ENCODE results near the gene GOLGA6C. TPM values are rescaled to one million over a fixed set of nuclear protein-coding genes. Genes with fewer than 3 reads are reported as not detected.

GOLGA6C gene
- total RNA-seq, 4 donors from 2014 or later, result not detected

GRCh38 chr15:75233504-75234190 lies 24.5 kb upstream of the GOLGA6C start:
- no peak for TF ChIP-seq POLR2A (IDR thresholded peaks at IDR 0.05)
- TF ChIP-seq, protein P1, sequence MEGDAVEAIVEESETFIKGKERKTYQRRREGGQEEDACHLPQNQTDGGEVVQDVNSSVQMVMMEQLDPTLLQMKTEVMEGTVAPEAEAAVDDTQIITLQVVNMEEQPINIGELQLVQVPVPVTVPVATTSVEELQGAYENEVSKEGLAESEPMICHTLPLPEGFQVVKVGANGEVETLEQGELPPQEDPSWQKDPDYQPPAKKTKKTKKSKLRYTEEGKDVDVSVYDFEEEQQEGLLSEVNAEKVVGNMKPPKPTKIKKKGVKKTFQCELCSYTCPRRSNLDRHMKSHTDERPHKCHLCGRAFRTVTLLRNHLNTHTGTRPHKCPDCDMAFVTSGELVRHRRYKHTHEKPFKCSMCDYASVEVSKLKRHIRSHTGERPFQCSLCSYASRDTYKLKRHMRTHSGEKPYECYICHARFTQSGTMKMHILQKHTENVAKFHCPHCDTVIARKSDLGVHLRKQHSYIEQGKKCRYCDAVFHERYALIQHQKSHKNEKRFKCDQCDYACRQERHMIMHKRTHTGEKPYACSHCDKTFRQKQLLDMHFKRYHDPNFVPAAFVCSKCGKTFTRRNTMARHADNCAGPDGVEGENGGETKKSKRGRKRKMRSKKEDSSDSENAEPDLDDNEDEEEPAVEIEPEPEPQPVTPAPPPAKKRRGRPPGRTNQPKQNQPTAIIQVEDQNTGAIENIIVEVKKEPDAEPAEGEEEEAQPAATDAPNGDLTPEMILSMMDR (IDR thresholded peaks at IDR 0.05), result no peak
- TF ChIP-seq POLR2AphosphoS5 (IDR thresholded peaks at IDR 0.05), result no peak
- TF ChIP-seq EP300 (IDR thresholded peaks at IDR 0.05), result no peak
- Histone ChIP-seq H3K9me3 (no peaks in the 10 kb centered on the region), H3K27ac (no peak overlapping the region), H3K4me1 (no peaks in the 10 kb centered on the region), H3K4me3 (no peak overlapping the region), H3K36me3 (no peaks in the 10 kb centered on the region), H3K27me3 (peaks cover 48% of the 10 kb centered on the region)
- peak in 1 of 2 donors; percentile 48 for DNase-seq (ENCODE audit: low spot score in 2 of 2)
- 72% methylated on average over 10 of the region's 14 CpGs for WGBS

GRCh38 chr15:75234191-75234810 lies 23.8 kb upstream of the GOLGA6C start:
- TF ChIP-seq POLR2AphosphoS5 (IDR thresholded peaks at IDR 0.05) (no peak), EP300 (IDR thresholded peaks at IDR 0.05) (no peak), POLR2A (IDR thresholded peaks at IDR 0.05) (no peak)
- TF ChIP-seq, protein P1 (IDR thresholded peaks at IDR 0.05), result no peak
- Histone ChIP-seq H3K27ac (no peak overlapping the region), H3K9me3 (no peaks in the 10 kb centered on the region), H3K36me3 (no peaks in the 10 kb centered on the region), H3K4me1 (no peaks in the 10 kb centered on the region), H3K4me3 (no peak overlapping the region), H3K27me3 (peaks cover 46% of the 10 kb centered on the region)
- DNase-seq (ENCODE audit: low spot score in 2 of 2), result peak in 1 of 2 donors; percentile 47
- 68% methylated on average over 4 of the region's 5 CpGs for WGBS

DNA sequence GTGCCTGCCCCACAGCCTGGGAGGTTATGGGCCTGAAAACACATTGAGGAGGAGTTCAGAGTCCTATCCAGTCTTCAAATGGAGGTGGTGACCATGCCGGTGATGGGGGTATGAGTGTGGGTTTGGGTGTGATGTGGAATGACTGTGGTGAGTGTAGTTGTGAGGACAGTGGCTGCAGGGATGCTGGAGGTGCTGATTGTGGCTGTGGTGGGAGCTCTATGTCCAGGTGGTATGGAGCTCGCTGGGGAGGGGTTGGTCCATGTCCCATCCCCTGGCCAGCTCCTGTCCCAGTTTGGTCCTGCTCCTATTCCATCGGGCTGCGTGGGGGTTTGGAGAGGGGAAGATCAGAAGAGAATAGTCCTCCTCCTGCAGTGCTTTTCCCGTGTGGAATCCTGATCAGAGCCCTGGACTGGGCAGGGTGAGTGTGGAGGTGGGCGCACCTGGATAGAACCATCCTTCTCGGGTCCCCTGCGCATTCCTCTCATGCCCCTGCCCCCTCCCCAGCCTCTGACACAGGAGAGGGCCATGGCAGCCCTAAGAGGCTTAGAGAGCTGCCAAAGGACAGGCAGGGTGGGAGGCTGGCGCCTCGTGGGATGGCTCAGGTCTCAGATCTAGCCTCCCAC lies 23.0 kb upstream of the GOLGA6C start:
- Histone ChIP-seq H3K4me3 (no peak overlapping the region), H3K27ac (no peak overlapping the region), H3K4me1 (no peaks in the 10 kb centered on the region), H3K27me3 (peaks cover 46% of the 10 kb centered on the region), H3K36me3 (no peaks in the 10 kb centered on the region), H3K9me3 (no peaks in the 10 kb centered on the region)
- WGBS, result 77% methylated on average over 4 of the region's 10 CpGs
- TF ChIP-seq POLR2AphosphoS5 (IDR thresholded peaks at IDR 0.05), result no peak
- TF ChIP-seq POLR2A (IDR thresholded peaks at IDR 0.05), result no peak
- peak; percentile 33 to 69 for DNase-seq (ENCODE audit: low spot score in 2 of 2)

DNA sequence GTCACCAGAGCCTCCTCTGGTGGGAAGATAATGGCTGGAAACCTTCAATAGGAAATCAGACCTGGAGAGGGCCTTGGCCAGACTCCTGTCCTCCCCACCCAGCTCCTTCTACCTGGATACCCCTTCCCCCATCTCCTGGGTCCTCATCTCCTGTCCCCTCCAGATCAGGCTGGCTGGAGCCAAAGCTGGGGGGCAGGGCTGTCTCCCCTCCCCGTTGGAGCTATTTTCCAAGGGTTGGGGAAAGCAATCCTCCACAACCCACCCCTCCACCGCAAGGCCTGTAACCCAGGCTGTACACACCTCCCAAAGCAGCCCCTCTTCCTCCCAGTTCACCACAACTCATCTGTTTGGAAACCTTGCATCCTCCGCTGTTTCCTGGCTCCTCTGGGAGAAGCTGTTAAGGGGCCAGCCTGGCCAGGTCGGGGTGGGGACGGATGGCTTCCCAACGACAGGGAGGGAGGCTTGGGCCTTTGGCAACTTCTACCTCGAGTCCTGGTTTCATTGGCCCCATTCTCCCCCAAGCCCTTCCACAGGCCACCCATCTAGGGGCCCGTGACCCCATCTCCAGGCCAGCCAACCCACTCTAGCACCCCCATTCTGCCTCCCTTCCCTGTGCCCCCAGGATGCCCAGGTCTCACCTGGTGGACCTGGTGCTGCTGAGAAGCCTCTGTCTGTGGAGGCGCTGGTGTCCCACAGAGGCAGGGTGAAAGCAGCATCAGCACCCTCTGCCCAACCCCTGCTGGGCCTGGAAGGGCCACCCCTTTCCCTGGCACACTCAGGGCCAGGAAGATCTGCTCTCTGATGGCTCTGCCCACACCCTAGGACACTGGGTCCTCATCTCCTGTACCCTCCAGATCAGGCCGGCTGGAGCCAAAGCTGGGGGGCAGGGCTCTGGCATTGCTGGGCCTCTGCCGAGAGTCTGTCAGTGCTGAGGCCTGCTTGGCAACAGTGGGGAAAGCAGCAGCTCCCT lies 22.1 kb upstream of the GOLGA6C start:
- peak; percentile 50 to 69 for DNase-seq (ENCODE audit: low spot score in 2 of 2)
- no peak overlapping the region for H3K27ac ChIP-seq
- no peaks in the 10 kb centered on the region for H3K9me3 ChIP-seq
- WGBS, result 81% methylated on average over 7 of the region's 11 CpGs
- H3K4me1 ChIP-seq, result no peaks in the 10 kb centered on the region
- H3K27me3 ChIP-seq, result peaks cover 46% of the 10 kb centered on the region
- no peaks in the 10 kb centered on the region for H3K36me3 ChIP-seq
- TF ChIP-seq EP300 (IDR thresholded peaks at IDR 0.05) (no peak), POLR2AphosphoS5 (IDR thresholded peaks at IDR 0.05) (no peak), POLR2A (IDR thresholded peaks at IDR 0.05) (no peak)
- TF ChIP-seq, protein P1 (IDR thresholded peaks at IDR 0.05), result no peak
- H3K4me3 ChIP-seq, result no peak overlapping the region

- no peak overlapping the region for H3K4me3 ChIP-seq
- H3K27ac ChIP-seq, result no peak overlapping the region
- no peaks in the 10 kb centered on the region for H3K4me1 ChIP-seq
- WGBS, result 69% methylated on average over 3 of the region's 11 CpGs
- H3K9me3 ChIP-seq, result no peaks in the 10 kb centered on the region
- H3K27me3 ChIP-seq, result peaks cover 41% of the 10 kb centered on the region
- H3K36me3 ChIP-seq, result no peaks in the 10 kb centered on the region
- TF ChIP-seq POLR2A (IDR thresholded peaks at IDR 0.05) (no peak), EP300 (IDR thresholded peaks at IDR 0.05) (no peak)
- peak; percentile 49 to 57 for DNase-seq (ENCODE audit: low spot score in 2 of 2)
These were observed 20.7 kb upstream of the GOLGA6C start for GRCh38 chr15:75237316-75237982.
